ENCODE data around the gene AMZ1.
"Not testable (repeated sequence)": the region's sequence is repeated elsewhere in the genome, so short reads cannot be mapped to it uniquely, and the experiment has no call there.

The AMZ1 gene

GRCh38 chr7:2737771-2738540 is 50.0 kb downstream of the AMZ1 start:
- Histone ChIP-seq H3K9me3 (ENCODE audit: insufficient read depth, low read length) (no peaks in the 10 kb centered on the region), H3K27ac (ENCODE audit: low read length) (no peak overlapping the region), H4K20me1 (ENCODE audit: insufficient read depth, low read length) (no peaks in the 10 kb centered on the region), H3K4me3 (ENCODE audit: low read length) (no peak overlapping the region), H2AFZ (ENCODE audit: low read depth, low read length) (no peak overlapping the region), H3K27me3 (ENCODE audit: low read depth, low read length) (no peaks in the 10 kb centered on the region), H3K4me1 (ENCODE audit: low read length) (peaks cover 13% of the 10 kb centered on the region), H3K9ac (ENCODE audit: low read length) (no peak overlapping the region), H3K4me2 (ENCODE audit: low read length) (no peak overlapping the region), H3K36me3 (replicated peaks; ENCODE audit: low read depth, low read length) (peaks cover 4% of the 10 kb centered on the region), H3K79me2 (ENCODE audit: low read length) (no peaks in the 10 kb centered on the region)
- no peak for TF ChIP-seq EZH2phosphoT487 (IDR thresholded peaks at IDR 0.05; ENCODE audit: low read depth)
- TF ChIP-seq CTCF (IDR thresholded peaks at IDR 0.05; ENCODE audit: low read depth, low read length), result no peak

DNA sequence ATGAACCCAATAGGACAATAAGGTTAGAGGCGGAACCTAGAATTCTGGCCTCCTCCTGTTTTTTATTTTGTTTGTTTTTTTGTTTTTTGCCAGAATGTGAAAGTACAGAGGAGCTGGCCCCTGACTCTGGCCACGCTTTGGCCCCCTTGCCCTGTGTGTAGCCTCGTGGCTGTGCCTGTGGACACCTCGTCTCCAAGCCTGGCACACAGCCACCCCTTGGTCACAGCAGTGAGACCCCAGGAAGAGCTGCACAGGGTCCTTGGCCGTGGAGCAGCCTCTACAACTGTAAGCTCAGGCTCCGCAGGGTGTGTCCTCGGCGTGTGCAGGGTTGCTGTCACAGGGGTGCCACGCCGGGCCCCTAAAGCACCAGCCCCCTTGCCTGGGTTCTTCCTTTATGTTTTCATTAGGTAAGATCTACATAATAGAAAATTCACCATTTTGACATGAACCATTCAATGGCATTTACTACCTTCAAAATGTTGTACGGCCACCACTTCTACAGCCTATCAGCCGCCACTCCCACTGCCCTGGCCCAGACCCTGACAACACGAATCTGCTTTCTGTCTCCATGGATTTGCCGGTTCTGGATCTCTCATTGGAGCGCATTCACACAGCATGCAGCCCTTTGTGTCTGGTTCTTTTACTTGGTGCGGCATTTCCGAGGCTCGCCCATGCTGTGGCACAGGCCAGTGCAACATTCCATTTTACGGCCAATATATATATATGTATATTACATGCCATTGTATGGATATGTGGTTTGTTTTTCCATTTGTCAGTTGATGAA is 51.0 kb downstream of the AMZ1 start:
- no peaks in the 10 kb centered on the region for H3K79me2 ChIP-seq (ENCODE audit: low read length)
- H3K4me3 ChIP-seq (ENCODE audit: low read length), result no peak overlapping the region
- H3K27me3 ChIP-seq (ENCODE audit: low read depth, low read length), result no peaks in the 10 kb centered on the region
- no peak overlapping the region for H3K27ac ChIP-seq (ENCODE audit: low read length)
- peaks cover 5% of the 10 kb centered on the region for H3K36me3 ChIP-seq (replicated peaks; ENCODE audit: low read depth, low read length)
- peaks cover 13% of the 10 kb centered on the region for H3K4me1 ChIP-seq (ENCODE audit: low read length)
- H3K4me2 ChIP-seq (ENCODE audit: low read length), result no peak overlapping the region
- no peak overlapping the region for H2AFZ ChIP-seq (ENCODE audit: low read depth, low read length)
- H3K9me3 ChIP-seq (ENCODE audit: insufficient read depth, low read length), result no peaks in the 10 kb centered on the region
- no peaks in the 10 kb centered on the region for H4K20me1 ChIP-seq (ENCODE audit: insufficient read depth, low read length)
- TF ChIP-seq EZH2phosphoT487 (IDR thresholded peaks at IDR 0.05; ENCODE audit: low read depth) (no peak), CTCF (IDR thresholded peaks at IDR 0.05; ENCODE audit: low read depth, low read length) (no peak)
- H3K9ac ChIP-seq (ENCODE audit: low read length), result no peak overlapping the region

- peaks cover 13% of the 10 kb centered on the region for H3K4me1 ChIP-seq (ENCODE audit: low read length)
- not testable (repeated sequence) for H4K20me1 ChIP-seq (ENCODE audit: insufficient read depth, low read length); H3K9ac ChIP-seq (ENCODE audit: low read length); H3K27me3 ChIP-seq (ENCODE audit: low read depth, low read length); H3K27ac ChIP-seq (ENCODE audit: low read length); H2AFZ ChIP-seq (ENCODE audit: low read depth, low read length); H3K4me2 ChIP-seq (ENCODE audit: low read length); H3K9me3 ChIP-seq (ENCODE audit: insufficient read depth, low read length); H3K79me2 ChIP-seq (ENCODE audit: low read length); H3K36me3 ChIP-seq (replicated peaks; ENCODE audit: low read depth, low read length); H3K4me3 ChIP-seq (ENCODE audit: low read length)
Observed at GRCh38 chr7:2743523-2744185, 55.7 kb downstream of the AMZ1 start.

- H3K79me2 ChIP-seq (ENCODE audit: low read length); H3K36me3 ChIP-seq (replicated peaks; ENCODE audit: low read depth, low read length); H2AFZ ChIP-seq (ENCODE audit: low read depth, low read length); H3K27ac ChIP-seq (ENCODE audit: low read length); H3K4me2 ChIP-seq (ENCODE audit: low read length); H3K9ac ChIP-seq (ENCODE audit: low read length); H3K9me3 ChIP-seq (ENCODE audit: insufficient read depth, low read length); H4K20me1 ChIP-seq (ENCODE audit: insufficient read depth, low read length); H3K27me3 ChIP-seq (ENCODE audit: low read depth, low read length); H3K4me3 ChIP-seq (ENCODE audit: low read length): not testable (repeated sequence)
- H3K4me1 ChIP-seq (ENCODE audit: low read length), result peaks cover 40% of the 10 kb centered on the region
Observed at GRCh38 chr7:2748684-2749083, 60.7 kb downstream of the AMZ1 start.
